ENCODE results near the gene CLCNKA.
"Not testable (repeated sequence)": the region's sequence is repeated elsewhere in the genome, so short reads cannot be mapped to it uniquely, and the experiment has no call there.

CLCNKA gene

DNA sequence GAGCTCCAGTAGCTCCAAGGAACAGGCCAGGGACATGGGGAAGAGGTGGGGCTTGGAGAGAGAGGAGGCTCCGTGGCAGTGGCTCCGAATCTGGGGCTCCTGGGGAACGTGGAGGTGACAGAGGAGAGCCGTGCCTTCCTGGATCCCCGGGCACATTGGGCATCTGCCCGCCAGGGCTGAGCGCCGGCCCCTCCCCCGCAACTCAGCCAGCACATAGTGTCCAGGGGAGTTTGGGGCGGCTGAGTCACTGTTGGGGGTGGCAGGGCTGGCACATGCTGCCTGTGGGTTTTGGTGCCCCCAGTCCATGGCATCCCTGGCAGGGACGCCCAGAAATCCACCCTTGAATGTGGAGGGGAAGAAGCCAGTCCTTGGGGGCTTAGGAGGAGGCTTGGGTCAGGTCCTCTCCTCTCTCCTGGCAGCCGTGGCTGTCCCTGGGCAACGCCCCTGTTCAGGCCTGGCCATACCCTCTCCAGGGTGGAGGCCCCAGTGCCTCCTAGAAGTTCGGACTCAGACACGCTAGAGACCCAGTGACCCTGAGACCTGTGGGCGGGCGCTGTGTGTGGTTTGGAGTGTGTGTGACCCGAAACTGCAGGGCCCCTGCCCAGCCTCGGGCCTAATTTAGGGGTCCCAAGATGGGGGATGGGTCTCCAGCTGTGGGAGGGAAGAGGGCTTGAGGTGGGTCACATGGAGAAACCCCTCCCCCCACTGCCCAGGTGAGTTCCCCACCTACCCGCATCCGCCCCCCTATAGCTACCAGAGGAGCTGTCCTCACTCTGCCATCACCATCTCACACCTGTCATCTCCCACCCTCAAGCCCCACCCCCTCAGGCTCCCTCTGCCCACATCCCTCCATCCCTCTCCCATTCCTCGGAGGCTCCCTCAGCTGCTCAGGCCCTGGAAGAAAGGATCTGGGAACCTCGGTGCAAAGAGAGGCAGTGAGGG, 5.6 kb upstream of the CLCNKA start:
- ATAC-seq (replicated peaks): no peak
- Mint-ChIP-seq H3K36me3 (ENCODE audit: insufficient read depth) (no peaks in the 10 kb centered on the region), H3K27me3 (peaks cover 33 to 51% of the 10 kb centered on the region in 2 donors), H3K27ac (no peak overlapping the region), H3K9me3 (no peaks in the 10 kb centered on the region), H3K4me1 (ENCODE audit: low read depth in 2 of 2) (peaks cover 4 to 5% of the 10 kb centered on the region in 2 donors), H3K4me3 (no peak overlapping the region)
- DNase-seq: no peak

DNA sequence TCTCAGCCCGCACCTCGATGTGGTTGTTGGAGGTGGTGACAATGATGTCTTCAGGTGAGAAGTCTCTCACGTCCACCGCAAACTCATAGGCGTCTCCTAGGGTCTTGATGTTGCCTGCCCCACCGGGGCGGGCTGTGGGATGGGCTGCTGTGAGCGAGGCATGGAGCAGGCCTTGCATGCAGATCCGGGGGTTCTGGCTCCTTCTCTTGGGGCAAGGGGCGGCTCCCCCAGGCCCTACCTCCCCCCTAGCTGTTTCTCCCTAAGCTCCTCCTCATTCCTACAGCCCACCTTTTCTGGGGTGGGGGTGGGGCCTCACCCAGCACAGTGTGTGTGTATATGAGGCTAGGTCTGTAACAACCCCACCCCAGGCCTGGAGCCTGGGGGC, 4.8 kb upstream of the CLCNKA start:
- Mint-ChIP-seq H3K4me3 (no peak overlapping the region), H3K9me3 (no peaks in the 10 kb centered on the region), H3K4me1 (ENCODE audit: low read depth in 2 of 2) (peaks cover 4 to 5% of the 10 kb centered on the region in 2 donors), H3K27ac (no peak overlapping the region), H3K27me3 (peaks cover 40 to 57% of the 10 kb centered on the region in 2 donors), H3K36me3 (ENCODE audit: insufficient read depth) (no peaks in the 10 kb centered on the region)
- DNase-seq: no peak
- no peak for ATAC-seq (replicated peaks)

DNA sequence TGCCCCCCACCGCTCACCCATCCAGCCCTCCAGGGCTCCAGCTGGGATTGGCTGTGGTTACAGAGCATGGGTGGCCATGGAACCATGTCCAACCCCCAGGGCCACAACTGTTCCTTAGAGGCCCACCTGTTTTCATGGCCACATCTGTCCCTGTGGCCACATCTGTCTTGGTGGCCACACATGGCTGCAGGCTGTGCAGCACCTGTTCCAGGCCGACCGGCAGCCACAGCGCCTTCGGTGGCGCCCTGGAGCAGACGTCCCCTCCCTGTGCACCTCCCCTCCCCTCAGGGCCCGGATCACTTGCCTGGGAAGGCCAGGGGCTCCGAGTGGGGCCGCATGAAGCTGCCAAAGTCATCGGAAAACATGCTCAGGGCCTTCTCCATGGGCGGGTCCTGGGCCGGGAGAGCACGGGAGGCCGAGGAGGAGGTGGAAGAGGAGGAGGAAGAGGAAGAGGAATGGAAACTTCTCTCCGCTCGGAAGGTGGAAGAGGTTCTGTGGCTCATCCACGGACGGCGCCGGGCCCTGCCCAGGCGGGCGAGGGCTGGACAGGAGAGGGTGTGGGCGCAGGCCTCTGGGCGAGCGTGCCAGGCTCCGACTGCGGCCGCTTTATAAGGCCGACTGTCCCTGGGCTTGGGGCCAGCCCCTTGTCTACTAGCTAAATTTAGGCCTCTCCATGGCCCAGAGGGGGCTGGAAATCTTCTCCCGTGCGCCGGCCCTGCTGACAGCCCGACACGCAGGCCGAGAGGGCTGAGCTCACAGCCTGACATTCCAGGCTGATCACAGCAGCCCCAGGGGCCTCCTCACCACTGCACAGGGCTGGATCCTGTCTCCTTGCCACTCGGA, 4.2 kb upstream of the CLCNKA start, which contains the start of gene HSPB7:
Gene HSPB7, minus strand, starts transcription at position 583 of the 843 bp plus-strand sequence. Its CDS starts 80 bp downstream, at position 503.
- no peak for ATAC-seq (replicated peaks)
- H3K36me3 Mint-ChIP-seq (ENCODE audit: insufficient read depth): no peaks in the 10 kb centered on the region
- H3K27me3 Mint-ChIP-seq: peaks cover 38 to 57% of the 10 kb centered on the region in 2 donors
- no peaks in the 10 kb centered on the region for H3K9me3 Mint-ChIP-seq
- no peak for DNase-seq
- H3K4me3 Mint-ChIP-seq: no peak within 1 kb of the TSS
- H3K4me1 Mint-ChIP-seq (ENCODE audit: low read depth in 2 of 2): peaks cover 0 to 4% of the 10 kb centered on the region in 2 donors
- no peak within 1 kb of the TSS for H3K27ac Mint-ChIP-seq

DNA sequence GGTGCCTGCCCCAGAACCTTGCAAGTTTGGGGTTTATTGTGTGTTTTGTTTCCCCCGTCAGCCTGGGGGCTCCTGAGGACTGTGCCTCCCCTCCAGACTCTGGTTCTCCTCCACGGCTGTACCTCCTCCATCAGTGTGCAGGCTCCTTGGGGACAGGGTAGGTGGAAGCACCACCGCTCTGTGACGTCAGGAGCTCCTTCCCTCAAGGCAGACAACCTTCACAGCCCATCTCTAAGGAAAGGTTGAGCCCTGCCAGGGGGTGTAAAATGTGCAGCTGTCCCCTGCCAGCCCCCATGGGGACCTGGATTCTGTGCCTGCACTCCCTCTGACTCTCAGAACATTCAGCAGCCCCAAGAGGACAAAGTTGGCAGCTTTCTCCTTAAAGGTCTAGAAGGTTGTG, 3.5 kb upstream of the CLCNKA start:
- Mint-ChIP-seq H3K4me1 (ENCODE audit: low read depth in 2 of 2) (peaks cover 0 to 6% of the 10 kb centered on the region in 2 donors), H3K9me3 (no peaks in the 10 kb centered on the region), H3K36me3 (ENCODE audit: insufficient read depth) (no peaks in the 10 kb centered on the region), H3K4me3 (no peak overlapping the region), H3K27me3 (peaks cover 40 to 58% of the 10 kb centered on the region in 2 donors), H3K27ac (no peak overlapping the region)
- ATAC-seq (replicated peaks) (no peak), DNase-seq (no peak)

DNA sequence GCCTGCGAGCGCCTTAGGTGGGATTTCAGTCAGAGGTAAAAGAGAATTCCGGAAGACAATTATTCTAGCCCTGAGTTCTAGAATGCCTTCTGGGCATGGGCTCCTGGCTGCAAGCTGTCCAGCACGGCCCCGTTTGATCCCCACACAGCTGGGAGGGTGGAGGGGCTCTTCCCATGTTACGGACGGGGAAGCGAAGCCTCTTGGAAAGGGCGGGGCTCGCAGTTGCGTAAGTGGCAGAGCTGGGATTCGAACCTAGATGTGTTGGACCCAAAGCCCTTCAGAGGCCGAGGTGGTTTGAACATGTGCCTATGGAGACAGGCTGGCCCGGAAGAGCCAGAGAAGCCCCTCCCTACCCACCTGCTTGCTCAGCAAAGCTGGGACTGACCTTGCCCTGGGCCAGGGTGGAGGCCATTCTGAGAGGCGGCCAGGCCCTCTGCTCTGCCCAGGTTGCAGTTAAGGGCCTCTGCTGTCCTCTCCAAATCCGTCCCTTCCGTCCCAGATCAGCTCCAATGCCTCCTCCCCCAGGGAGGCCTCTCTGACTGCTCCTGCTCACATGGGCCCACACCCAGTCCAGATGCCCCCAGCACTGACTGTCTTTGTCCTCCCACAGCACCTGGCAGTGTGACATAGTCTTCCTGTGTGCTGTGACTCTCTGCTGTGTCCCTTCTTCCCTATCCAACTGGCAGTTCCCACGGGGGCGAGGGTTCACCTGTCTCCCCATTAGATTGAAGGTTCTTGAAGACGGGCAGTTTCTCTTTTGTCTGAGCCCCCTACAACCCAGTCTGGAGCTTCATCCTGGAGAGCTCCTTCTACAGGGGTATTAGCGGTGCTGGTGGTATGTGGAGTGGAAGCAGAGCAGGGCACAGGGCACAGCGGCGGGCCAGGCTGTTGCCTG, 2.8 kb upstream of the CLCNKA start:
- H3K9me3 Mint-ChIP-seq: no peaks in the 10 kb centered on the region
- ATAC-seq (replicated peaks) (no peak), DNase-seq (no peak)
- peak overlapping the region in 1 of 2 donors; percentile 5 for H3K27ac Mint-ChIP-seq
- peaks cover 36 to 56% of the 10 kb centered on the region in 2 donors for H3K27me3 Mint-ChIP-seq
- H3K36me3 Mint-ChIP-seq (ENCODE audit: insufficient read depth): no peaks in the 10 kb centered on the region
- H3K4me1 Mint-ChIP-seq (ENCODE audit: low read depth in 2 of 2): peaks cover 0 to 6% of the 10 kb centered on the region in 2 donors
- no peak overlapping the region for H3K4me3 Mint-ChIP-seq

DNA sequence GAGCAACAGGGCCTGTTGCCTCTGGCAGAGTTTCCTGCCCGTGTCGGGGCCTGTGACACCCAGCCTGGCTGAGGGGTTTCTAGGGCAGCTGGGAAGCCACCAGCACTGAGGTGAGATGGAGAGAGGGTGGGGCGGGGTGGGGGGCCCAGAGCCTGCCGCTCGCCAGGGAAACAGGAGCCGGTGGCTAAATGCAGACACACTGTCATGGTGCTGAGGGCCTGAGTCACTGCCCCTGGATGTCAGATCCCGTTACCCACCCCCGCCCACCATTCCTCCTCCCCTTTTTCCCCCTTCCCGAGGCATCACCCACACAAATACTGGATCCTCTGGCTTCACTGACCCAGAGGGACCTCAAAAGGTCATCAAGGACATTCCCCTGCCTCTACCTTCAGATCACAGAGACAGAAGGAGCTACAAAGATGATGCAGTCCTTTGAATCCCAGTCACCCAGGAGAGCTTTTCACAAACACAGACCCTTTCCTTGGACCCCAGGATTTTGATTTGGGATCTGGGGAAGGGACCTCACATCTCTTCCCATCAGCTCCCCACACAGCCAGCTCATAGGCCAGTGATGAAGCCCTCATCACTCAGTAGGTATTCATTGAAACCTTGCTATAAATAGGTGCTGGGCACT, 2.1 kb upstream of the CLCNKA start:
- DNase-seq (no peak), ATAC-seq (replicated peaks) (no peak)
- no peaks in the 10 kb centered on the region for H3K9me3 Mint-ChIP-seq
- peaks cover 0 to 4% of the 10 kb centered on the region in 2 donors for H3K4me1 Mint-ChIP-seq (ENCODE audit: low read depth in 2 of 2)
- H3K36me3 Mint-ChIP-seq (ENCODE audit: insufficient read depth): no peaks in the 10 kb centered on the region
- no peak overlapping the region for H3K4me3 Mint-ChIP-seq
- H3K27ac Mint-ChIP-seq: peak overlapping the region in 1 of 2 donors; percentile 5
- peaks cover 31 to 54% of the 10 kb centered on the region in 2 donors for H3K27me3 Mint-ChIP-seq

DNA sequence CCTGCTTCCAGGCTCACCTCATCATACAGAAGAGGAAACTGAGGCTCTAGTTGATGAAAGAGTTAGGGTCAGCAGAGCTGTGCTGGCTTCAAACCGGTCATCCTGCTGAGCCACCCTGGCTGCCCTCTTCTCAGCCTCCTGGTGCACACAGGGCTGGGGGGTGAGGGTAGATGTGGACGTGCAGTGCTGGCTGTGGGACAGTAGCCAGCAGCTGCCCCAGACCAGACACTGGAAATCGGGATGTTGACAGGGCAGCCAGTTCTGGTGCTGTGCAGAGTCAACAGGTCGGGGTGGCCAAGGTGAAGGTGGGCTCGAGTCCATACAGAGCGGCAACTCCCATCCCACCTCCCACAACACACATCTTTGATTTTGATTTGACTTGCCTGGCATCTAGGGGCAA, 1.5 kb upstream of the CLCNKA start:
- ATAC-seq (replicated peaks) (no peak), DNase-seq (no peak)
- Mint-ChIP-seq H3K36me3 (ENCODE audit: insufficient read depth) (no peaks in the 10 kb centered on the region), H3K27ac (no peak overlapping the region), H3K4me3 (no peak overlapping the region), H3K27me3 (peaks cover 26 to 49% of the 10 kb centered on the region in 2 donors), H3K4me1 (ENCODE audit: low read depth in 2 of 2) (peaks cover 0 to 4% of the 10 kb centered on the region in 2 donors), H3K9me3 (no peaks in the 10 kb centered on the region)

DNA sequence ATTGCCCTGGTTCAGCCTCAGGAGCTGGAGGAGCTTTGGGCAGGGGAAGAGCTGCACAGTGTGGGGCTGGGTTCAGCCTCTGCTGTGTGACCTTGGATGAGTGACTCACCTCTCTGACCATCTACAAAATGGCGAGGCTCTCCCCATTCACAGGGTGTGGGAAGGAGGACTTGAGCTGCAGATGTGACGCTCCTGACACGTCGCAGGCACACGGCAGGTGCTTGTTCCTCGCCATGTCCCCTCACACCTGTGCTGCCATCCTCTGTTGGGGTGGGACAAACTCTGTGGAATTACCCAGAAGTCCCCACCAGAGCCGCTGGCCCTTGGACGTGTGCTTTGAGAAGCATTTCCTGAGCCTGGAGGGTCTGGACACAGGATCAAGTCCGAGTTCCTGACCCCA, 958 bp upstream of the CLCNKA start:
- not testable (repeated sequence) for H3K4me1 Mint-ChIP-seq (ENCODE audit: low read depth in 2 of 2); H3K4me3 Mint-ChIP-seq; H3K27ac Mint-ChIP-seq; H3K9me3 Mint-ChIP-seq; DNase-seq; H3K36me3 Mint-ChIP-seq (ENCODE audit: insufficient read depth); ATAC-seq (replicated peaks)
- peaks cover 20 to 43% of the 10 kb centered on the region in 2 donors for H3K27me3 Mint-ChIP-seq

DNA sequence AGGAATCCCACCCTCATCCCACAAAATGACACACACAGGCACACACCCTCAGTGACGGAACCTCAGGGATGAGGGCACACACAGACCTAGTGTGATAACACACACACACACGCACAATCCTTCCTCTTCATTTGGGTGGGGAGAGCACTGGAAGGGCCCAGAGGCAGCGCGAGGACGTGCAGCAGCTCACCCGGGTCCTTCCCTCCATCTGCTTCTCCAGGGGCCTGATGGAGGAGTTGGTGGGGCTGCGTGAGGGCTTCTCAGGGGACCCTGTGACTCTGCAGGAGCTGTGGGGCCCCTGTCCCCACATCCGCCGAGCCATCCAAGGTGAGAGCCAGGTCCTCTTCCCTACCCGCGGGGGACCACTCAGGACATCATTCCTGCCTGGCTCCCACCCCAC, 557 bp downstream of the CLCNKA start:
- H3K36me3 Mint-ChIP-seq (ENCODE audit: insufficient read depth): no peaks in the 10 kb centered on the region
- no peak for DNase-seq
- H3K4me1 Mint-ChIP-seq (ENCODE audit: low read depth in 2 of 2): peaks cover 0 to 4% of the 10 kb centered on the region in 2 donors
- no peak overlapping the region for H3K27ac Mint-ChIP-seq
- no peak for ATAC-seq (replicated peaks)
- H3K4me3 Mint-ChIP-seq: no peak overlapping the region
- H3K9me3 Mint-ChIP-seq: no peaks in the 10 kb centered on the region
- H3K27me3 Mint-ChIP-seq: peaks cover 19 to 42% of the 10 kb centered on the region in 2 donors

DNA sequence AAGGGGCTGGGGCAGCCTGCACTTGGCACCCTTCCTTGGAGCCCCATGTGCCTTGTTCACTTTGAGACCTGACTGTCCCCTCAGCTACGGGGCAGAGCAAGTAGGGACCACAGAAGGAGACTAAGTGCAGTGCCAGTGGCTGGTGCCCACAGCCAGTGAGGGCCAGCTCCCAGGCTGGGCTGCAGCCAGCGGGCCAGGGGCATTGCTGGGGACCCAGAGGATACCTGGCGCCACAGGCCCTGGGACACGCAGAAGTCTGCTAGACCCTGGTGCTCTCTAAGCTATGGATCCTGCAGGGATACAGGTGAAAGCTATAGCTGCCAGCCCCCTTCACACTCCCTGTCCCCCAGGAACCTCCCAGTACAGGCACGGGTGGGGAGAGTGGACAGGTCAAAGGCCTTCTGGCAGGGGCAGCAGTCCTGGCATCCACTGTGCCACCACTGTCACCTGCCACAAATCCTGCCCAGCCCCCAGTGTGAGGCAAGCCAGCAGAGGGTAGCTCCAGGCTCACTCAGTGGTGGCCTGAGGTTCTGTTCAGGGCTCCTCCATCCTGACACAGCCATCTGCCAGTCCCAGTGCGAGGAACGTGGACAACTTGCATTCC, 1.3 kb downstream of the CLCNKA start:
- no peak for DNase-seq
- Mint-ChIP-seq H3K9me3 (no peaks in the 10 kb centered on the region), H3K27ac (no peak overlapping the region), H3K36me3 (ENCODE audit: insufficient read depth) (no peaks in the 10 kb centered on the region), H3K27me3 (peaks cover 26 to 49% of the 10 kb centered on the region in 2 donors), H3K4me3 (no peak overlapping the region), H3K4me1 (ENCODE audit: low read depth in 2 of 2) (peaks cover 0 to 4% of the 10 kb centered on the region in 2 donors)
- no peak for ATAC-seq (replicated peaks)

DNA sequence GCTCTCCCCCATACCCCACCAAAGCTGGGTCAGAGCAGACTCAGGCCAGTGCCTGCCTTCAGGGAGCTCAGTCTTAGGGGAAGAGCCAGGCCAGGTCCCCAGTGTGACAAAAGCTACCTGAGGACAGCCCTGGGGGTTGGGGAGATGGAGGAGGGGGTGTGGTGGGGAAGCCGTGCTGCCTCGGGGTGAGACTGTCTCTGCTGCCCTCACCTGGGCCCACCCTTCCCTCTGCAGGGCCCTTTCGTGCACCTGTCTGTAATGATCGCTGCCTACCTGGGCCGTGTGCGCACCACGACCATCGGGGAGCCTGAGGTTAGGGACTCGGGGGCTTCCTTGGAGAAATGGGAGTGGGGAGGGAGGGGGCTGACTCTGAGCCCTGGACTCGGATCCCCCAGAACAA, 4.5 kb downstream of the CLCNKA start:
- not testable (repeated sequence) for H3K36me3 Mint-ChIP-seq (ENCODE audit: insufficient read depth); DNase-seq; H3K4me3 Mint-ChIP-seq; H3K4me1 Mint-ChIP-seq (ENCODE audit: low read depth in 2 of 2); ATAC-seq (replicated peaks); H3K27ac Mint-ChIP-seq; H3K9me3 Mint-ChIP-seq
- peaks cover 38 to 66% of the 10 kb centered on the region in 2 donors for H3K27me3 Mint-ChIP-seq
